Activated naive CD4-positive, alpha-beta T cell (primary cell): Measurements from ENCODE around the gene TRAK1.

Experiments used
- DNase-seq, 4 experiments: peaks; one replicate each; lab custom pipeline; 2025; lab: John Stamatoyannopoulos, UW

The TRAK1 gene

GRCh38 chr3:42177801-42178150 lies 86.6 kb downstream of the TRAK1 start:
- no peak for DNase-seq

DNA sequence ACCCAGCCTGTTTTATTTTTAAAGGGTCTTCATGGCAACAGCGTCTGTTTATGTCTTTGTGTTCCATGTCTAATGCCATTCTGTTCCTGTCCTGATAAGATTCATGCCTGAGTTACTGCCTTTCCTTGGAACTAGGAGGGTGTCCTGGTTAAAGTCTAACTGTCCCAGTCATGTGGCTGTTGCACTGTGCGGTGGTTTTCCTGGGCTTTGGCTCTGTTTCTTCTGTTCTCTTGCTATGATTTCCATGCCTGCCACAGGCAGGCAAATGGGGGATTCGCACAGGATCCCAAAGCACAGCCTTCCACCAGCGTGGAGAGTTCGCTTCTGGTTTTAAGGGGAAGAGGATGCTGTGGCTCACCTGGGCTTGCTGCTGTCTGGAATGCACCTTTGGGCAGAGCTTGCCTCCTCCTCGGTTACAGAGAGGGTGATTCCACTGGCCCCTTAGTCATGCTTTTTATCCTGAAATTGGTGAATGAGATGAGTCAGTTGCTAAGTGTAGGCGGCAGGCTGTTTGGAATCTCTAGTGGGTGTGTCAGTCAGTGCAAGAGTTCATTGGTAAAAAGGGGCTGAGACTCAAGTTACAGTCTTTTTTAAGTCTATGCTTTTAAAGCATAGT lies 88.1 kb downstream of the TRAK1 start:
- no peak for DNase-seq

DNA sequence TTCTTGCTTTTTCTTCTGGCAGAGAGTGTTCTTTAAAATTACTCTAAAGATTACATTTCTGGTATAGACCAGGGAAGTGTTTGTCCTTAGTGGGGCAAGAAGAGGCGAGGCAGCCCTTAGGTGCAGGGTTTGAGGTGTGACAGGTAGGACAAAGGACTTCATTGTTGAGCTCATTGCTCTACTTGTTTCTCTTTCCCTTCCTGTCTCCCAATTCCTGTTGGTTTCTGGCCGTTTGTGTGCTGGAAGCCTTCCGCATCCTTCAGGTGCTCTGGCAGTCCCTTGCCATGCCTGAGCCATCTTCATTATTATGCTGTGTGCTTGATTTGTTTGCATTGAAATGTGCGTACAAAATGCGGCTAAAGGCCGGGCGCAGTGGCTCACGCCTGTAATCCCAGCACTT lies 89.7 kb downstream of the TRAK1 start:
- no peak for DNase-seq

DNA sequence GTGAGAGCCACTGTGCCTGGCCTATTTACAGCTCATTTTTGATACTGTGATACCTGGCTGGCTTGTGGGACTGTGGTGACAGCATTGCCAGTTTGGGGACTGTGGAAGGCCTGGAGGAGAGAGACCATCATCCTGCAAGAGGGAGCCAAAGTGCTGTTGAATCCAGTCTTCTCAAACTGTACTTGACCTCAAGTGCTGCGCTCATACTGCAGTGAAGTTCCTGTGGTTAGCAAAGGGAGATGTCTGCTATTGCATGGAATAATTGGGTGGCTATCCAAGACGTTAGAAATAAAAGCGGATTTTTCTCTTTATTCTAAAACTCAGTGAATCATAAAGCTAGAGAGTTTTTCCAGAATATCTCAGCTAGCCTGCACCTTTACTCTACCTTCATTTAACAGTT lies 91.4 kb downstream of the TRAK1 start:
- no peak for DNase-seq

DNA sequence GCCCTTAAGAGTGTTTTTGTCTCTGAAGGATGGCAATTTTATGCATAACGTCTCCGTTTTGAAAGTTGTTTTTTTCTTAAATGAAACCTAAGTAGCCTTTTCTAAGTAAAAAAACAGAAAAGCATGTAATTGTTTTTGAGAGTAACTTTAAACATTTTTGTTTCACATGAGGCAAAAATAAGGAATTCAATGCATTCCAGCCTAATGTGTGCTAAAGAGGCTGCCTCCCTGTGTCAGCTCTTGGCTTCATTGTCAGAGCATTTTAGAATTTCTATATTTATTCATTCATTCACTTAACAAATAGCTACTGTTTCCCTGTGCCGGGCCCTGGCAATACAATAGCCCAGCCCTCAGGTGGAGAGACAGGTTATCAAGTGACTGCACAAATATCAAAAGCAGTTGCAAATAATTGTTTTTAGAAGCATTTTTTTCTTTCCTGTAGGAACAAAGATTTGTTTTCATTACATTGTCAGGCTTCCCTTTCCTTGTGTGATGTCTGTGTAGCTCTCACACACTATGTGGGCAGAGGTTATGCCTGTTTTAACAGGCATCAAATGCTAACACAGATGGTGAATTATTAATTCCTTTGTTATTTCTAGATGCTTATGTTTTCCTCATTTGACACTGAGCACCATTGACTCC lies 93.0 kb downstream of the TRAK1 start:
- DNase-seq: no peak

- DNase-seq: no peak
Measured at GRCh38 chr3:42184651-42185443, 93.7 kb downstream of the TRAK1 start.

DNA sequence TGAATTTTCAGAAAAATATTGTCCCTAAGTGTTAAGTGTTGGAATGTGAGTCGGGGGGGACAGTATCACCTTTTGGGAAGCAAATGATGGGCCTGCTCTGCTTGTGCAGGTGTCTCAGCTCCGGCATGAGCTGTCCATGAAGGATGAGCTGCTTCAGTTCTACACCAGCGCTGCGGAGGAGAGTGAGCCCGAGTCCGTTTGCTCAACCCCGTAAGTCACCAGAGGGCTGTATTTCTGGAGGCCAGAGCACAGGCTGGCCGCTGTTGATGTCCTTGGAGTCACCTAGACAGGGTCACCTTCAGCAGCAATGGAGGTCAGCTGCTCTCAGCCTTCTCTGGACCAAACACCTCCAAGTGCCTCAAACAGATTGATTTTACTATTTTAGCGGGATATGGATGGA lies 96.8 kb downstream of the TRAK1 start:
- no peak for DNase-seq

GRCh38 chr3:42188376-42188775 lies 97.2 kb downstream of the TRAK1 start:
- DNase-seq: no peak

GRCh38 chr3:42189001-42189460 lies 97.9 kb downstream of the TRAK1 start:
- no peak for DNase-seq

DNA sequence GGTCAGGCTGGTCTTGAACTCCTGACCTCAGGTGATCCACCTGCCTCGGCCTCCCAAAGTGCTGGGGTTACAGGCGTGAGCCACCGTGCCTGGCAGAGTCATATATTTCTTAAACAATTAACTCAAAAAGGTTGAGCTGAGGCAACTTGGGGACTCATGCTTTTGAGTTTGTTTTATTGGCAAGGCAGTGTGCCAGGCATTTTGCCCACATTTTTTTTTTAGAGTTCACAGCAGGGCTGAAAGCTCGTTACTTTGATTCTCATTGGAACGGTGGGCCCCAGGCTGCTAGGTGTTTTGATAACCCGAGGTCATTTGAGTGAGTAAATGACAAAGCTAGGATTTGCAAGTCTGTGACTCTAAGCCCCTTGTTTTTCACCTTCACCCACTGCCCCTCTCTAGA lies 98.6 kb downstream of the TRAK1 start:
- DNase-seq: no peak

DNA sequence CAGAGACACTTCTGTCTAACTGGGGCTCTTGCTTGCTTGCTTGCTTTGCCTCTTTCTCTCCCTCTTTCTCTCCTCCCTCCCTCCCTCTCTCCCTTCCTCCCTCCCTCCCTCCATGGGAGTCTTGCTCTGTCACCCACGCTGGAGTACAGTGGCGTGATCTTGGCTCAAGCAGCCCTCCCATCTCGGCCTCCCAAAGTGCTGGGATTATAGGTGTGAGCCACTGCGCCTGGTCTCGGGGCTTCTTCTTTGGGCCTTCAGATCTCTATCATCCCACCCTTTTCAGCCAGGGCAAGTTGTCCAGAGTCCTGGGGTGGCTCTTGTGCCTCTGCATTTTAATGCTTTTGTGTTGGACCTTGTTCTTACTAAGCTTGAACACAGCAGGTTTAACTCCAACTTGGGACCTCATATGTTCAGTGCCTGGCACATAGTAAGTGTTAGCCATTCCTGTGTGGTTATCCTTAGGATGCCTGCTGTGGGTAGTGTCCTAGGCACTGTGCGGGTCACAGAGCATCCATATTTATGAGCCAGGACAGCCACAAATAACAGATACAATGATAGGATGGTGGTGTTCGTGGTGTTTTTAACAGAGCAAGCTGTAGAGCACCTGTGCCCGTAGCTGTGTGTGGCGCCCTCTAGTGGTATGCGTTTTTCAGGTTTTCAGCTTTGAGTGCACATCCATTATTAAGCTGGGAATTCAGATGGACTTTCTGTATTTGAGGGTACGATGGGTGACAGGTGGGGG lies 99.7 kb downstream of the TRAK1 start:
- peak; percentile 19 to 56 (median 50) for DNase-seq

DNA sequence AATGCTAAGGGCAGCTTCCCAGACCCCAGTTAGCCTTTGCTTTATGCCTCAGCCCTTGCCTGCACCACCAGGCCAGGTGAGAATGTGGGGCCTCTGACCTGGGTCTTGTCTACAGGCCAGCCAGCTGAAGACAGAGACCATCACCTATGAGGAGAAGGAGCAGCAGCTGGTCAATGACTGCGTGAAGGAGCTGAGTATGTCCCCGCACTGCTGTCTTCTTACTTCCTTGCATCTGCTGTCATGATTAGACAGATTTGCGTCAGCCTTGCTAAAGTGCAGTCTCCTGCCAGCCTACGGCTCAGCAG lies 100.2 kb downstream of the TRAK1 start:
- no peak for DNase-seq

DNA sequence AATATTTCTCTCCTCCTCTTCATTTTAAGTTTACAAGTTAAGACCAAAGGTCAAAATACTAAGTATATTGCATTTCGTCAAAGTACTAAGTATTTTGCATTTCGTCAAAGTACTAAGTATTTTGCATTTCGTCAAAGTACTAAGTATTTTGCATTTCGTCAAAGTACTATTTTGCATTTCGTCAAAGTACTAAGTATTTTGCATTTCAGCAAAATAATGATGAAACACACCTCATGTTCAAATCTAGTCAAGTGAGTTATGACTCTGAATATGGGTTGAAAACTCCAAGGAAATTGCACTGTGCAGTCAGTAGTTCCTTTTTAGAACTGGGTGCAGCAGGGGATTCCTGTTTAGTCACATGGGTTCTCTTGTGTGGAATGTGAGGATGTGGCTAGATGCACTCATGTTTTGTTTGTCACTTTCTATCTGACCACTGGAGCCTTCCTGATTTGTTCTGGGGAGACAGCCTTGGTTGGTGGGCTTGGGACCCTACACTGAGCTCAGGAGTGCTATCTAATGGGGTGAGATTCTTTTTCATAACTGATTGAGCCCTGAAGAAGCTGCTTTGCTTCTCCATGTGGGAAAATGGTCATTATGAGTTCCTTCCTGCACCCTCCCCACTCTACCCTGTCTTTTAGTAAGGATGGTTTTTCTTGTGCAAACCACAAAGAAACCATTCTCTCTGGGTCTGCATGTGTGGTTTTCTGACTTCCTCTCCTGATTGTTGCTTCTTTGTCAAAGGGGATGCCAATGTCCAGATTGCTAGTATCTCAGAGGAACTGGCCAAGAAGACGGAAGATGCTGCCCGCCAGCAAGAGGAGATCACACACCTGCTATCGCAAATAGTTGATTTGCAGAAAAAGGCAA lies 101.4 kb downstream of the TRAK1 start:
- DNase-seq: no peak

DNA sequence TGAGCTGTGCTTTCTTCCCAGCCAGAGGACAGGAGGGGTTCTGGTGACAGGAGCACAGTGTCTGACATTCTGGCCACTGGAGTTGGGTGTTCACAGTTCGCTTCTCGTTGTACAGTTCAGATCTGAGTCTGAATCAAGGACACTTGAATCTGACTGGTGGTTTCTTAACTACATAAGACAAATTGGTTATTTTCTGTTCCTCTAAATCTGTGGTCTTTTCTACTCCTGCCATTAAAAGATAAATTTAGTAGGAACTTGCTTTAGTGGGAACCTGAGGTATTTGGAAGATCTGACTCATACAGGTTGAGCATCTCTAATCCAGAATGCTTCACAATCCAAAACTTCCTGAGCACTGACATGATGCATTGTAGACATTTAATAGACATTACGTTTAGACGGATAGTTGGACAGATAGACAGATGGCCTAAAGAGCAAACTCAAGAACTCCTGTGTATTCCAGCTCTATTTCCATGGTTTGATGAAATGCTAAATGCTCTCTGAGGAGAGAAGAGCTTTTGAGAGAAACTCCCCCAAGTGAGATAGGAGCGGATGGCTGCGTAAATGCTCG lies 103.9 kb downstream of the TRAK1 start:
- no peak for DNase-seq

- no peak for DNase-seq
Measured at GRCh38 chr3:42195879-42196330, 104.7 kb downstream of the TRAK1 start.

- no peak for DNase-seq
Measured at GRCh38 chr3:42198709-42199108, 107.6 kb downstream of the TRAK1 start.

DNA sequence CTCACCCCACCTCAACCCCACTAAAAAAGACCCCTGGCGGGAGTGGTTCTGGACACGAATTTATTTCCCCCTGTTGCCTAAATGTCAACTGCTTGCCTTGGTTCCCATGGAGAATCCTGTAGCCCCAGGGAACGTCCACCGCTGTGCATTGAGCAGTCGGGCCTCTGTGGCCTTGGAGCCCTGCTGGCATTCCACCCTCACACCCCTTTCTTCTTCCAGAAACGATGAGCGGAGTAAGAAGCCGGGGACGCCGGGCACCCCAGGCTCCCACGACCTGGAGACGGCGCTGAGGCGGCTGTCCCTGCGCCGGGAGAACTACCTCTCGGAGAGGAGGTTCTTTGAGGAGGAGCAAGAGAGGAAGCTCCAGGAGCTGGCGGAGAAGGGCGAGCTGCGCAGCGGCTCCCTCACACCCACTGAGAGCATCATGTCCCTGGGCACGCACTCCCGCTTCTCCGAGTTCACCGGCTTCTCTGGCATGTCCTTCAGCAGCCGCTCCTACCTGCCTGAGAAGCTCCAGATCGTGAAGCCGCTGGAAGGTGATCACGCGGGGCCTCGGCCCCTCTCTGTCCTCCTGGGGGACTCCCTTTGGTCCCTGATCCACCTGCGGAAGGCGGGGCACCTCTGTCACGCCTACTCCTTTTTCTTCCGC lies 111.2 kb downstream of the TRAK1 start:
- DNase-seq: no peak

DNA sequence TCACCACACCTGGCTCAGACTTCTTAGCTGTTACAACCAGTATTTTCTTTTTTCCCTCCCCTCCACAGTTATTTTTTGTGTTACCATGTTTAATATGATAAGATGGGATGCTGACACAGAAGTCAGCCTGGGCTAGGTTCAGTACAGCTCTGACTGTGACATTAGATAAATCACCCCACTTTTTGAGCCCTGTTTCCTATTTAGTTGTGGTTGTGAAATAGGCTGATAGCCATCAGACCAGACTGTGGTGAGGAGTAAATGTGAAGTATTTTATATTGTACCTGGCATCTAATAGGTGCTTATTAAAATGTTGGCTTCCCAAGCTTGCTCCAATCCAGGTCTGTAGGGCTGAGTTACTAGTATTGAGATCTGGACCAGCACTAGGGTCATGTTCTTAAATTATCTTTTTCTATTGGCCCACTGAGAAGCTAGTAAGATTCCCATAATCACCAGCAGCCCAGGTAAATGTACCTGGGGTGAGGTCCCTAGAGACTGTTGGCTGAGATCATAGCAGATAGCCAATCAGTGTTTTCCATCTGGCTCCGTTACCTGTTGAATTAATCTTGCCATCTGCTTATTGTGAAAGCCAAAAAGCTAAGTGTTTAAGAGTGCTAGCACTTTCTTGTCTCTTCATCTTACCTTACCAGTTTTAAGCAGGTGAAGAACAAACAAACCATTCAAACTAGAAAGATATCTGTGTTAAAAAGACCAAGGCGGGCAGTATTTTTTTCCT lies 113.9 kb downstream of the TRAK1 start:
- DNase-seq: no peak

DNA sequence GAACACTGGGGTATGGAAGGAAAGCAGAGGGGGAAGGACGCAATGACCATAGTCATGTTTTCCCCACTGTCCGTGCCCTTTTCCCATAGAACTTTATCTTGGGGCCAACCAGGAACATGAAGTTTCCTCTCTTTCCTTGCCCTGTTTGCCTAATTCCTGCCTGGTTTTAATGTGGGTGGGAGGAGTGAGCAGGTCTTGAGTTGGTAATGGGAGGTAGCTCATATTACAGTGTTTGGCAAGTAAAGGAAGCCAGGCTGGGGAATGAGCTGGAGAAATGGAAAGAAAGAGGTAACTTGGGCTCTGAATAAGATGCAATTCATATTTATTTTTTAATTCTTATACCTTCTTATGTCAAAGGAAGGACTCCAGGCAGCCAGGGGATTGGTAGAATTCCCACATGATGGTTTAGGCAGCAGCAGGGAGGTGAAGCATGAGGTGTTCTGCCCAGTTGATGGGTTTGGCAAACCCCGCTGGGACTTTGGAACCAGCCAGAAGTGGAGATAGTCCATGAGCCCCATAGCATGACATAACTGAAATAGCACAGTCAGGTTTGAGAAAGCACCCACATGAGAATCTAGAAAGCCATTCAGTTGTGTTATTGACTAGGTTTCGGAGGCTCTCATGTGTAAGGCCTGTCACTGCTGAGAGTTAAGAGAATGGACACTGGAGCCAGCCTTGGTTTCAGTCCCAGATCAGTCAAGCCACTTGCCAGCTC lies 114.8 kb downstream of the TRAK1 start:
- DNase-seq: no peak

- DNase-seq: no peak
Measured at GRCh38 chr3:42209917-42210316, 118.8 kb downstream of the TRAK1 start.
